ENCODE measurements around the gene RANBP9.
A peak's percentile ranks its signal among the peaks of the same experiment; 100 is the strongest.

RANBP9 gene

DNA sequence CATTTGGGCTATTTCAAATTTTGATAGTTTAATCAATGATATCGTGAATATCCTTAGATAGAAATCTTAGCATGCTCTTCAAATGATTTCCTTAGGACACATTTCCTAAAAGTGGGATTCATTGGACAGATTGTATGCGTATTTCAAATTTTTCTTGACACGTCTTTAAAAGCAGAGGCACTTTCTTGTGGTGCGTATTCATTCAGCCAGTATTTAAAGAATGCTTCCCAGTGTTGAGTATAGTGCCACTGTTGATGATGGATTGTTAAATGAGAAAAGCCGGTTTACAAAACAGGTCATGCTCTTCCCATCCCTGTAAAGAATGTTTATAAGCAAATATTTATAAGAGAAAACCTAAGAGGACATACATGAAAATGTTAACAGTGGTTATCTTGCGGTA is 111.6 kb downstream of the RANBP9 start:
- no peak for DNase-seq (ENCODE audit: low spot score)

DNA sequence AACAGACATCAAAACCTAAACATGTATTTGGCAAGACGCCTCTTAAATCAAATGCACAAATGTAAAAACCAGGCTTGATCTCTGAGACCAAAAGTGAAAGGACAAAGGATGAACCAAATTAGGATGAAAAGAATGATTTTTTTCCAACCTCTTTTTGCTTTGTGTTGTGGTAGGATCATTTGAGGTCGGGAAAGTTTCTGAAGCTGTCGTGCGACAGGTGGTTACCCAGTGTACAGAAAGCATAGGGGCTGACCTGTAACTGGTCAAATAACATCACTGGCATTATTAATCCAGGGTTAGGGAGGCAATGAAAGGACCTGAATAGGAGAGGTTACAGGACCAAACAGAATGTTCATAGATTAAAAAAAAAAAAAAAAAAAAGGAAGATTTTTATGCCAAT is 114.6 kb downstream of the RANBP9 start:
- no peak for DNase-seq (ENCODE audit: low spot score)

DNA sequence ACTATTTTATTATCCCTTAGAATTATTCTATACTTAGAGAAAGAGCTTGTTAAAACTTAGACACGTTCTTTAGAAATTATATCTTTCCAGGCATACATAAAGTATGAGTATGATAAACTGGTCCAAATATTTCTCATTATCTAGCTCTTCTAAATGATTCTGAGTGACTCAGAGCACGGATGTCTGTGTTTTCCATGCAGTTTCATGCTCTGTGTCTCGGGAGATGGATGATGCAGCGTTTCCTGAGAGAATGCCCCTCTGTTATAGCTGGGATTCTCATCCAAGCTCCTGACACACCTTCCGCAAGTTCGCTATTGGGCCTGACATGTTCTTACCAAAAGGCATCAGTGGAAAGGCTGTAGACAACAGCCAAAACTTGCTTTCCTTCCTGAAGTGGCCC is 117.9 kb downstream of the RANBP9 start:
- no peak for DNase-seq (ENCODE audit: low spot score)

GRCh38 chr6:13593103-13593502 is 118.5 kb downstream of the RANBP9 start:
- DNase-seq (ENCODE audit: low spot score): no peak

DNA sequence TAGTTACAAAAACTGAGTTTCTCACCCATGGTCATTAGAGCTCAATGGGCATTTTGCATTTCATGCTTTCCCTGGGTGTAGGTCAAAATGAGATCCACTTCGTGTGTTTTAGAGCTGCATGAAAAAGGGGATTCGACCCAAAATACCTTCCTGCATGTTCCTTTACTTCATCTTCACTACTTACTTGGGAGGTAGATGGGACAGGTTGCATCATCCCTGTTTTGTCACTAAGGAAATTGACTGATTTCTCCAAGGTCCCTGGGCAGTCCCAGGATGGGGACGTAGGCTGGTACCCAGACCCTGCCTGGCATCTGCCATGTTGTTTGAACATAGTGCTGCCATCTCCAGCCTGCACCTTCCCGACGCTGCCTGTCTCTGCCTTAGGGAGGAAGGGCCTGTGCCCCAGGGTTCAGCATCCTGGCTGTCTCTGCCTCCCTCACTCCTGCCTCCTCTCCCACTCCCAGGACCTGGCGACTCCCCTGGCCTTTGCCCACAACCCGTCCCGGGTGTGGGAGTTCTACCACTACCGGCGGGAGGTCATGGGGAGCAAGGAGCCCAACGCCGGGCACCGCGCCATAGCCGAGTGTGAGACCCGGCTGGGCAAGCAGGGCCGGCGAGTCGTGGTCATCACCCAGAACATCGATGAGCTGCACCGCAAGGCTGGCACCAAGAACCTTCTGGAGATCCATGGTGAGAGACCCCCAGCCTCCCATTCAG is 120.3 kb downstream of the RANBP9 start:
- no peak for DNase-seq (ENCODE audit: low spot score)

DNA sequence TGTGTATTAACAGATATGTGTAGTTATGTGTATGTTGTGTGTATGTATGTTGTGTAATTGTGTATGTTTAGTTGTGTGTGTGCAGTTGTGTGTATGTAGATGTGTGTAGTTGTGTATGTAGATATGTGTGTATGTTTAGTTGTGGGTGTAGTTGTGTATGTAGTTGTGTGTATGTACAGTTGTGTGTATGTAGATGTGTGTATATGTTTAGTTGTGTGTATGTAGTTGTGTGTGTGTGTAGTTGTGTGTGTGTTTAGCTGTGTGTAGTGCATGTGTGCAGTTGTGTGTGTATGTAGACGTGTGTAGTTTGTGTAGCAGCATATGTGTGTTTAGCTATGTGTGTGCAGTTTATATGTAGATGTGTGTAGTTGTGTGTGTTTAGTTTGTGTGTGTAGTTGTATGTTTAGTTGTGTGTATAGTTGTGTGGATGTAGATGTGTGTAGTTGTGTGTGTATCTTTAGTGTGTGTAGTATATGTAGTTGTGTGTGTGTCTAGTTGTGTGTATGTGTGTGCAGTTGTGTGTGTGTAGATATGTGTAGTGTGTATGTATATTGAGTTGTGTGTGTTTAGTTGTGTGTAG is 121.0 kb downstream of the RANBP9 start:
- no peak for DNase-seq (ENCODE audit: low spot score)

- no peak for DNase-seq (ENCODE audit: low spot score)
Measured at GRCh38 chr6:13589801-13590200, 121.8 kb downstream of the RANBP9 start.

GRCh38 chr6:13586603-13587542 is 124.8 kb downstream of the RANBP9 start:
- no peak for DNase-seq (ENCODE audit: low spot score)

DNA sequence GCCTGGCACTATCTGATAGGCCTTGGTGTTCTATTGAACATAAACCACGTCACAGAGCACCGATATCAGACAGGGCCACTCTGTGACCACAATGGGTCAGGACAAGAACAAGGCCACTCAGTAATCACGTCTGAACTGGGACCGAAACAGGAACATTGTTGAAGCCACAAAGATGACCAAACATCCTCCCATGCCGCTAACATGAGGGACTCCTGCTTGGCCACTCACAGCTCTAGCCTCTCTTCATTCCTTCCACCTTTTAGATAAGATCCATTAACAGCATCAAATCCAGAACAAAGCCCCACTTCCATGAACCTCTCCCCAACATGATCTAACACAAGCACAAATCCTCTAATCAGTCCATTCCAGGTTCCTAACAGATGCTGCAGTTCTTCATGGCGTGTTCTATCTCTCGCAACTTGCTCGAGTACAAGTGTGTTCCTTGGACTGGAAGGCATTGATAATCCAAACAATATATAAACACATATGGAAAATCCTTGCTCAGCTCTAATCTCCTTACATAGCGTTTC is 129.9 kb downstream of the RANBP9 start:
- DNase-seq (ENCODE audit: low spot score): no peak

DNA sequence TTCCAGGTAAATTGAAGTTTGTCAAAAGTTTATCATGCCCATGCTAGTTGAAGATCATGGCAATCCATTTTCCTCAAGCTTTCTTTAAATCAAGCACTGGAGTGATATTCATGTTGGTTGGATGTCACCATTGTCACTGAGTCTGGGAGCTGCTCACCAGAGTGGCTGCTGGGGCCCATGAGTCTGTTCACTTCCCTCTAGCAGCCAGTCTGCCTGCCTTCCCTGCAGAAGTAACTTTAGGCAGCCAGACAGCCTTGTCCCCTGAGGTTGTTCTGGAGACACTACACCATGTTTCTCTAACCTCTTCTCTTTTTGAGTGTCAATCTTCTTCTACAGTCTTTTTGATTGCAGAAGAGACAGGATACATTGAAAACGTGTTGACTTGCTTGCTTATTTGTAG is 131.7 kb downstream of the RANBP9 start:
- DNase-seq (ENCODE audit: low spot score): no peak

GRCh38 chr6:13577926-13578325 is 133.7 kb downstream of the RANBP9 start:
- no peak for DNase-seq (ENCODE audit: low spot score)

DNA sequence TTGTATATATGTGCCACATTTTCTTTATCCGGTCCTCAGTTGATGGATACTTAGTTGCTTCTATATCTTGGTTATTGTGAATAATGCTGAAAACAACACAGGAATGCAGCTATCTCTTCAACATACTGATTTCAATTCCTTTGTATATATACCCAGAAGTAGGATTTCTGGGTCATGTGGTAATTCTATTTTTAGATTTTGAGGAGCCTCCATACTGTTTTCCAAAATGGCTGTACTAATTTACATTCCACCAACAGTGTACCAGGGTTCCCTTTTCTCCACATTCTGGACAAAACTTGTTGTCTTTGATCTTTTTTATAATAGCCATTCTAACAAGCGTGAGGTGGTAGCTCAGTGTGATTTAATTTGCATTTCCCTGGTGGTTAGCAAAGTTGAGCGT is 135.6 kb downstream of the RANBP9 start:
- DNase-seq (ENCODE audit: low spot score): no peak

- no peak for DNase-seq (ENCODE audit: low spot score)
Measured at GRCh38 chr6:13575377-13575775, 136.3 kb downstream of the RANBP9 start.

GRCh38 chr6:13574571-13575376 is 136.9 kb downstream of the RANBP9 start, which contains the start of gene SIRT5:
SIRT5 (plus strand) TSS chr6:13574601; CDS start chr6:13584111, 9,510 bp downstream.
- DNase-seq (ENCODE audit: low spot score): peak; percentile 78

DNA sequence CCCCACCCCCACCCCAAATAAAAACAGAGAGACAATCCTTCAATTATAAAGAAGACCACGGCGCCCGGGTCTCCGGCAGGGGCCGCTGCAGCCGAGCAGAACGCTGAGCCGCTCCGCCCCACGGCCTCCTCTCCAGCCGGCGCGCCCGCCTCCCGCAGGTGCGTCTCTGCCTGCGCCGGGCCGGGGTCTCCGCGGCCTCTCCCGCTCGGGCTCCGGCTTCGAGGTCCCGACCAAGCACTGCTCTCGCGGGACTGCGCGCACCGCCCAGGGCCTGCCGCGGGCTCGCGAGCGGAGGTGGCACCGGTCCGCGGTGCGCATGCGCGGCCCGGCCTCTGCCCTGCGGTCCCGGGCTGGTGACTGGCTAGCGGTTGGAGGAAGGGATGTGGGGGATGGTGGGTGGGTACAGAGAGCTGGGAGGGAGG is 137.5 kb downstream of the RANBP9 start:
- DNase-seq (ENCODE audit: low spot score): peak; percentile 90

- DNase-seq (ENCODE audit: low spot score): peak; percentile 14
Measured at GRCh38 chr6:13573669-13574110, 137.9 kb downstream of the RANBP9 start.

GRCh38 chr6:13572951-13573654 is 138.5 kb downstream of the RANBP9 start:
- no peak for DNase-seq (ENCODE audit: low spot score)

GRCh38 chr6:13572240-13572639 is 139.4 kb downstream of the RANBP9 start:
- DNase-seq (ENCODE audit: low spot score): no peak
